Activated naive CD8-positive, alpha-beta T cell treated with anti-CD3 and anti-CD28 coated beads, Interleukin-2, amount 50 U/mL, for 24 hours (primary cell): ENCODE data around the gene TOMM70.
"Not testable (repeated sequence)": the region's sequence is repeated elsewhere in the genome, so short reads cannot be mapped to it uniquely, and the experiment has no call there.

Source experiments
- ATAC-seq: fragments of 150-1000 bp; cut with Tn5 transposase; one replicate; pipeline ENCODE4 v1.10.0; 2021
- DNase-seq: peaks from one replicate; pipeline ENCODE4 v3.0.0; 2021
- H3K27ac Mint-ChIP-seq: one replicate; pipeline ENCODE4 v1.8.0; 2021; ENCODE audit warnings: mild to moderate bottlenecking, mixed read lengths
- H3K27me3 Mint-ChIP-seq: one replicate; pipeline ENCODE4 v1.8.0; 2021; ENCODE audit warnings: mixed read lengths
- H3K36me3 Mint-ChIP-seq: one replicate; pipeline ENCODE4 v1.8.0; 2021; ENCODE audit warnings: low read depth, mixed read lengths
- H3K4me1 Mint-ChIP-seq: one replicate; pipeline ENCODE4 v1.8.0; 2021; ENCODE audit warnings: mixed read lengths
- H3K4me3 Mint-ChIP-seq: one replicate; pipeline ENCODE4 v1.8.0; 2021; ENCODE audit warnings: mild to moderate bottlenecking, moderate library complexity, mixed read lengths
- H3K9me3 Mint-ChIP-seq: one replicate; pipeline ENCODE4 v1.8.0; 2021; ENCODE audit warnings: mixed read lengths

Gene TOMM70

GRCh38 chr3:100361897-100362296 lies 39.0 kb downstream of the TOMM70 start:
- H3K4me3 Mint-ChIP-seq, result no peak overlapping the region
- no peaks in the 10 kb centered on the region for H3K4me1 Mint-ChIP-seq
- H3K27ac Mint-ChIP-seq, result no peak overlapping the region
- ATAC-seq (no peak), DNase-seq (no peak)
- H3K9me3 Mint-ChIP-seq, result no peaks in the 10 kb centered on the region
- H3K27me3 Mint-ChIP-seq, result no peaks in the 10 kb centered on the region
- peaks cover 62% of the 10 kb centered on the region for H3K36me3 Mint-ChIP-seq

GRCh38 chr3:100360757-100361496 lies 40.0 kb downstream of the TOMM70 start:
- Mint-ChIP-seq H3K27ac (no peak overlapping the region), H3K4me1 (no peaks in the 10 kb centered on the region), H3K36me3 (peaks cover 64% of the 10 kb centered on the region), H3K27me3 (no peaks in the 10 kb centered on the region), H3K9me3 (no peaks in the 10 kb centered on the region), H3K4me3 (no peak overlapping the region)
- ATAC-seq (no peak), DNase-seq (no peak)

- Mint-ChIP-seq H3K36me3 (peaks cover 62% of the 10 kb centered on the region), H3K27ac (no peak overlapping the region), H3K4me3 (no peak overlapping the region), H3K27me3 (no peaks in the 10 kb centered on the region), H3K4me1 (no peaks in the 10 kb centered on the region), H3K9me3 (no peaks in the 10 kb centered on the region)
- ATAC-seq (no peak), DNase-seq (no peak)
Measured at GRCh38 chr3:100359035-100359434, 41.9 kb downstream of the TOMM70 start.

- Mint-ChIP-seq H3K27ac (no peak overlapping the region), H3K4me1 (no peaks in the 10 kb centered on the region), H3K9me3 (no peaks in the 10 kb centered on the region), H3K27me3 (no peaks in the 10 kb centered on the region), H3K4me3 (no peak overlapping the region), H3K36me3 (peaks cover 58% of the 10 kb centered on the region)
- DNase-seq, result no peak
- no peak for ATAC-seq
Measured at GRCh38 chr3:100358413-100358812, 42.5 kb downstream of the TOMM70 start.

GRCh38 chr3:100354850-100355249 lies 46.0 kb downstream of the TOMM70 start:
- ATAC-seq (no peak), DNase-seq (no peak)
- no peak overlapping the region for H3K4me3 Mint-ChIP-seq
- no peaks in the 10 kb centered on the region for H3K27me3 Mint-ChIP-seq
- H3K9me3 Mint-ChIP-seq, result no peaks in the 10 kb centered on the region
- no peaks in the 10 kb centered on the region for H3K4me1 Mint-ChIP-seq
- no peak overlapping the region for H3K27ac Mint-ChIP-seq
- peaks cover 58% of the 10 kb centered on the region for H3K36me3 Mint-ChIP-seq

GRCh38 chr3:100352296-100353231 lies 48.3 kb downstream of the TOMM70 start:
- ATAC-seq (no peak), DNase-seq (no peak)
- Mint-ChIP-seq H3K4me1 (no peaks in the 10 kb centered on the region), H3K27ac (no peak overlapping the region), H3K27me3 (no peaks in the 10 kb centered on the region), H3K4me3 (no peak overlapping the region), H3K9me3 (no peaks in the 10 kb centered on the region), H3K36me3 (peaks cover 63% of the 10 kb centered on the region)

GRCh38 chr3:100351770-100352169 lies 49.1 kb downstream of the TOMM70 start:
- not testable (repeated sequence) for DNase-seq, H3K27ac Mint-ChIP-seq, H3K9me3 Mint-ChIP-seq, H3K4me3 Mint-ChIP-seq, H3K27me3 Mint-ChIP-seq, ATAC-seq, H3K4me1 Mint-ChIP-seq
- H3K36me3 Mint-ChIP-seq, result peaks cover 68% of the 10 kb centered on the region

GRCh38 chr3:100348727-100349126 lies 52.2 kb downstream of the TOMM70 start:
- ATAC-seq (no peak), DNase-seq (no peak)
- Mint-ChIP-seq H3K4me1 (no peaks in the 10 kb centered on the region), H3K27ac (no peak overlapping the region), H3K36me3 (peaks cover 76% of the 10 kb centered on the region), H3K27me3 (no peaks in the 10 kb centered on the region), H3K4me3 (no peak overlapping the region), H3K9me3 (no peaks in the 10 kb centered on the region)

GRCh38 chr3:100340527-100340926 lies 60.4 kb downstream of the TOMM70 start:
- Mint-ChIP-seq H3K36me3 (peaks cover 57% of the 10 kb centered on the region), H3K27ac (no peak overlapping the region), H3K27me3 (no peaks in the 10 kb centered on the region), H3K4me3 (no peak overlapping the region), H3K9me3 (no peaks in the 10 kb centered on the region), H3K4me1 (peaks cover 9% of the 10 kb centered on the region)
- ATAC-seq (no peak), DNase-seq (no peak)

GRCh38 chr3:100339786-100340185 lies 61.1 kb downstream of the TOMM70 start:
- Mint-ChIP-seq H3K36me3 (peaks cover 57% of the 10 kb centered on the region), H3K4me3 (no peak overlapping the region), H3K27me3 (no peaks in the 10 kb centered on the region), H3K9me3 (no peaks in the 10 kb centered on the region), H3K4me1 (peaks cover 15% of the 10 kb centered on the region), H3K27ac (no peak overlapping the region)
- DNase-seq, result no peak
- no peak for ATAC-seq

- H3K36me3 Mint-ChIP-seq, result peaks cover 50% of the 10 kb centered on the region
- DNase-seq (no peak), ATAC-seq (no peak)
- H3K4me1 Mint-ChIP-seq, result peaks cover 20% of the 10 kb centered on the region
- H3K9me3 Mint-ChIP-seq, result no peaks in the 10 kb centered on the region
- no peak overlapping the region for H3K4me3 Mint-ChIP-seq
- H3K27ac Mint-ChIP-seq, result no peak overlapping the region
- H3K27me3 Mint-ChIP-seq, result no peaks in the 10 kb centered on the region
Measured at GRCh38 chr3:100338911-100339310, 62.0 kb downstream of the TOMM70 start.

GRCh38 chr3:100336229-100336628 lies 64.7 kb downstream of the TOMM70 start:
- H3K4me3 Mint-ChIP-seq, result peak overlapping the region; percentile 98
- peaks cover 24% of the 10 kb centered on the region for H3K36me3 Mint-ChIP-seq
- H3K27ac Mint-ChIP-seq, H3K9me3 Mint-ChIP-seq, ATAC-seq, DNase-seq, H3K27me3 Mint-ChIP-seq: not testable (repeated sequence)
- H3K4me1 Mint-ChIP-seq, result peaks cover 23% of the 10 kb centered on the region

- ATAC-seq, result peak; percentile 37
Measured at GRCh38 chr3:100335434-100335833, 65.5 kb downstream of the TOMM70 start.

GRCh38 chr3:100334488-100335351 lies 66.2 kb downstream of the TOMM70 start, which contains the start of gene NIT2:
Gene NIT2, plus strand, starts transcription at chr3:100334757. Its CDS starts 35 bp downstream, at chr3:100334792.
- ATAC-seq (peak; percentile 98), DNase-seq (peak; percentile 86)
- H3K4me3 Mint-ChIP-seq, result peak within 1 kb of the TSS; percentile 98
- H3K27ac Mint-ChIP-seq, result peak within 1 kb of the TSS; percentile 97
- no peaks in the 10 kb centered on the region for H3K27me3 Mint-ChIP-seq
- peaks cover 14% of the 10 kb centered on the region for H3K36me3 Mint-ChIP-seq
- H3K4me1 Mint-ChIP-seq, result peaks cover 23% of the 10 kb centered on the region
- no peaks in the 10 kb centered on the region for H3K9me3 Mint-ChIP-seq

More at GRCh38 chr3:100335434-100335833, 65.5 kb downstream of the TOMM70 start:
- H3K9me3 Mint-ChIP-seq, result no peaks in the 10 kb centered on the region
- DNase-seq, result peak; percentile 40
- peak overlapping the region; percentile 97 for H3K27ac Mint-ChIP-seq
- H3K4me1 Mint-ChIP-seq, result peaks cover 23% of the 10 kb centered on the region
- peaks cover 16% of the 10 kb centered on the region for H3K36me3 Mint-ChIP-seq
- H3K4me3 Mint-ChIP-seq, result peak overlapping the region; percentile 98
- H3K27me3 Mint-ChIP-seq, result no peaks in the 10 kb centered on the region
